LNCAP (cell line): ENCODE measurements around the gene SLC17A3.

Source experiments
- CTCF ChIP-seq: fragments of 450-650 bp; IDR thresholded peaks from 2 replicates; pipeline ENCODE4 v1.5.1; 2017; ENCODE audit warnings: mild to moderate bottlenecking

SLC17A3 gene

GRCh38 chr6:25899123-25899522 is 25.1 kb upstream of the SLC17A3 start:
- TF ChIP-seq CTCF, result no peak

GRCh38 chr6:25898289-25898977 is 24.4 kb upstream of the SLC17A3 start:
- TF ChIP-seq CTCF, result no peak

- no peak for TF ChIP-seq CTCF
Observed at GRCh38 chr6:25896252-25896651, 22.2 kb upstream of the SLC17A3 start.

GRCh38 chr6:25895771-25896170 is 21.7 kb upstream of the SLC17A3 start:
- TF ChIP-seq CTCF, result no peak

- TF ChIP-seq CTCF, result no peak
Observed at GRCh38 chr6:25893778-25894177, 19.7 kb upstream of the SLC17A3 start.

GRCh38 chr6:25892877-25893276 is 18.8 kb upstream of the SLC17A3 start:
- TF ChIP-seq CTCF, result no peak

GRCh38 chr6:25889877-25890853 is 16.1 kb upstream of the SLC17A3 start:
- TF ChIP-seq CTCF, result peak; percentile 62
